HG03135 (cell line): ENCODE results near the gene KNL1.
A peak's percentile ranks its signal among the peaks of the same experiment; 100 is the strongest.

Source experiments
- ATAC-seq: cut with Tn5 transposase; IDR thresholded peaks from one replicate; pipeline ENCODE4 v1.9.1; 2021; ENCODE audit warnings: mild to moderate bottlenecking, moderate library complexity; ENCODE audit not compliant: unreplicated experiment

The KNL1 gene

GRCh38 chr15:40582726-40583246, 11.3 kb upstream of the KNL1 start:
- ATAC-seq = no peak

- no peak for ATAC-seq
These were observed 9.9 kb upstream of the KNL1 start for GRCh38 chr15:40584191-40584590.

GRCh38 chr15:40590667-40591050, 3.4 kb upstream of the KNL1 start:
- no peak for ATAC-seq

- ATAC-seq = no peak
These were observed 2.7 kb upstream of the KNL1 start for GRCh38 chr15:40591389-40591788.

DNA sequence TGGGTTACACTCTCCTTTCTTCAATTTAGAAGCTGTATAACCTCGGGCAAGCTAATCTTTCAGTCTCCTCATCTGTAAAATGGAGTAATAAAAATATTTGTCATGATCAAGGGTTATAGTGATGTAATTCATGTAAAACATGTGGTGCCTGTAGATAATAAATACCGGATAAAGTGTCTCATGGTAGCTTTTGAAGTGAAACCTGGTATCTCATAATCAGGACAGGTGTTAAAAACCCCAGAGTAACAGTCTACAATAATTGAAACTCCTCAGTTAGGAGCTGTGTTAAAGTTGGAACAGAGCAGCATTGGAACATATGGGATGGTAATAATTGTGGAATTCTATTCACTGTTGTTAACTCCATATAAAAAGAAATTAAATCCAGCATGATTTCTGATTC, 884 bp upstream of the KNL1 start:
- no peak for ATAC-seq

DNA sequence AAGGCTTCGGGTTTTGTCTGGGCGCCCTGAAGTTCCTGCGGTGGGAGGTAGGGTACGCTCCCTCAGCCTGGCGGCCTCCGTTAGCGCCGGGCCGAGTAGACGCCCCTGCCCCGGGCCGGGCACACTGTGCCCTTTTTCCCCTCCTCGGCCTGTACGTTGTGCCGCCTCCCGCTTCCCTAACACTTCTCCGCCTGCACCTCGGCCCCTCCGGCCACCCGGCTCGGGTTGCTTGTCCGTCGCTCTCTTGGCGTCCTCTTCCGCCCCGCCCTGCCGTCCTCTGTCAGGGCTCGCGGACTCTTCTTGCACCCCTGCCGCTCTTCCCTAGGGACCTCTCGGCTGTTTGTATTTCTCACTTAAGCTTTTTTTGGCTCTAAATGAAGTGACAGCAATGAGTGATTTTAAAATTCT, 384 bp downstream of the KNL1 start:
- peak; percentile 41 for ATAC-seq

DNA sequence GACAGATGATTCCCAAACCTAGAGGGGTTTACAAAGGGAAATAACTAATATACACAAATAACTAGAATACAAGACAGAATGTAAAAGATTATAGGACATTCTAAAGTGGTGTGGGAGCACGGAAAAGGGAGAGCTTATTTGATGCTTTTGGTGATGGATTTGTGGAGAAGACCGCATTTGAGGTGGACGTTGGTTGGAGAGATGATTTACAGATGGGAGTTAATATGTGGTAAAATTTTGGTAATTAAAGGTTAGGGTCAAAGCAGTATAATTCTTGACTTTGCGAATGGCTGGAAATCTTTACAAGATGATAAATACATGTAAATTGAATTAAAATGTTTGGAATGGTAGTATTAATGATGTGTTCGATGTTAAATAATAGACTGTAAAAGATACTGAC, 1.2 kb downstream of the KNL1 start:
- ATAC-seq = no peak

- no peak for ATAC-seq
These were observed 1.7 kb downstream of the KNL1 start for GRCh38 chr15:40595773-40596172.

DNA sequence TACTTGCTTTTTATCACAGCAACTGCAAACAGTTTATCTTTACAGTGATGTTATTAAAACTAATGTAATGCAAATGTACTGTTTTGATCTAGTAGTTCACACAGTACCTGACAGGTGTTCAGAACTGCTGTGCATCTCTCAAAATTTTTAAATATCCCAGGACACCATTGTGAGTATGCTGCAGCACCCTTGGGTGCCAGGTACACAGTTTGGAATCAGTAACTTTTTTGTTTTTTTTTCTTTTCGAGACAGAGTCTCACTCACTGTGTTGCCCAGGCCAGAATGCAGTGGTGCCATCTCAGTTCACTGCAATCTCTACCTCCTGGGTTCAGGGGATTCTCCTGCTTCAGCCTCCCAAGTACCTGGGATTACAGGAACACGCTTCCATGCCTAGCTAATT, 3.0 kb downstream of the KNL1 start:
- ATAC-seq = no peak

DNA sequence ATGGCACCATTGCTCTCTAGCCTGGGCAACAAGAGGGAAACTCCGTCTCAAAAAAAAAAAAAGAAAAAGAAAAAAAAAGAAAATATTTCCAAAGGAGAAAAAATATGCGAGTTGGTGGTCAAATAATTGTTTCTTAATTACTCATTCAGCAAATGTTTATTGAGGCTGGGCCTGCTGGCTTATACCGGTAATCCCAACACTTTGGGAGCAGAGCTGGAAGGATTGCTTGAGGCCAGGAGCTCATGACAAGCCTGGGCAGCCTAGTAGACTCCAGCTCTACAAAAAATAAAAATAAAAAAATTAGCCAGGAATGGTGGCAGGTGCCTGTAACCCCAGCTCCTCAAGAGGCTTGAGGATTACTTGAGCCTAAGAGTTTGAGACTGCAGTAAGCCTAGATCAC, 4.1 kb downstream of the KNL1 start:
- ATAC-seq = no peak

GRCh38 chr15:40598672-40599071, 4.6 kb downstream of the KNL1 start:
- no peak for ATAC-seq

- no peak for ATAC-seq
These were observed 6.9 kb downstream of the KNL1 start for GRCh38 chr15:40600956-40601355.

- no peak for ATAC-seq
These were observed 9.9 kb downstream of the KNL1 start for GRCh38 chr15:40603935-40604334.

DNA sequence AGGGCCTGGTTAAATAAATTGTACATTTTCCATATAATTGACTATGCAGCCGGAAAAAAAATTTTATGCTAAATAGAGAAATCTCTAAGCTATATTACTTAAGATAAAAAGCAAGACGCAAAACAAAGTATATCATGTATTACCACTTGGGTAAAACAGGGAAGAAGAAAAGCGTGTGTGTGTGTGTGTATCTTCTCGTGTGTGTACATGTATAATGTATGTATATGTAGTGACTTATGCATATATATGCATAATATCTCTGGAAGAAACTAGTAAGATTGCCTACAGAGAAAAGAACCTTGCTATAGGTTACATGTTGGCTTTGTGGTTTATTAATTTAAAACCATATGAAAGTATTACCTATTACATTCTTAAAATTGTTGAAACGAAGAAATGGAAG, 19.0 kb downstream of the KNL1 start:
- no peak for ATAC-seq

GRCh38 chr15:40618023-40618422, 24.0 kb downstream of the KNL1 start:
- no peak for ATAC-seq

DNA sequence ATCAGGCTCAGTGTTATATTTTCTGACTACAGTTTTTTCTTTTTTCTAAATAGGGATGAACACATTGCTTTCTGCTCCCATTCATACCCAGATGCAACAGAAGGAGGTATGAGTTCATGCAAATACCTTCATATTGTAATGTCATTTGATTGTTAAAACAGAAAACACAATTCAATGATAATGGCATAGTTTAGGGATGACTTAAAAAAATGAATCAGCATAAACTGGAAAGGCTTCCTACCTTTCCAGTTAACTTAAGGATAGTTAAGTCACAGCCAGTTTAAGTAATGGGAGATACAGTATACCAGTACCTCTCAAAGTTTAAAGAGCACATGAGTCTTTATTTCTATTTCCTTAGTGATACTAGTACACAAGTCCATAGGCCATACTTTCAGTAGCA, 24.9 kb downstream of the KNL1 start:
- no peak for ATAC-seq

DNA sequence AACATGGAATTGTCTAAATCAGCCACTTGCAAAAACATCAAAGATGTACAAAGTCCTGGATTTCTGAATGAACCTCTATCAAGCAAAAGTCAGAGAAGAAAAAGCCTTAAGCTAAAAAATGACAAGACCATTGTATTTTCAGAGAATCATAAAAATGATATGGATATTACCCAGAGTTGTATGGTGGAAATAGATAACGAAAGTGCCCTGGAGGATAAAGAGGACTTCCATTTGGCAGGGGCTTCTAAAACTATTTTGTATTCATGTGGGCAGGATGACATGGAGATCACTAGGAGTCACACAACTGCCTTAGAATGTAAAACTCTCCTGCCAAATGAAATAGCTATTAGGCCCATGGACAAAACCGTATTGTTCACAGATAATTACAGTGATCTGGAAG, 29.3 kb downstream of the KNL1 start:
- no peak for ATAC-seq

DNA sequence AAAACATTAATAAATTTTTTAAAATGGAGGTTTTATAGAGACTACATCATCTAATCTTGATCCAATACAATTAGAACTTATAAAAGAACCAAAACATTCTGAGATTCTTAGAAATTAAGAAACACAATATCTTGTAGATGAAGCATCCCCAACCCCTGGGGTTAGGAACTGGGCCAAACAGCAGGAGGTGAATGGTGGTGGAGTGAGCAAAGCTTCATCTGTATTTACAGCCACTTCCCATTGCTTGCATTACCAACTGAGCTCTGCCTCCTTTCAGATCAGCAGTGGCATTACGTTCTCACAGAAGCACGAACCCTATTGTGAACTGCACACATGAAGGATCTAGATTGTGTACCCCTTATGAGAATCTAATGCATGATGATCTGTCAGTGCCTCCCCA, 36.3 kb downstream of the KNL1 start:
- ATAC-seq = no peak

- ATAC-seq = no peak
These were observed 39.1 kb downstream of the KNL1 start for GRCh38 chr15:40633178-40633577.

DNA sequence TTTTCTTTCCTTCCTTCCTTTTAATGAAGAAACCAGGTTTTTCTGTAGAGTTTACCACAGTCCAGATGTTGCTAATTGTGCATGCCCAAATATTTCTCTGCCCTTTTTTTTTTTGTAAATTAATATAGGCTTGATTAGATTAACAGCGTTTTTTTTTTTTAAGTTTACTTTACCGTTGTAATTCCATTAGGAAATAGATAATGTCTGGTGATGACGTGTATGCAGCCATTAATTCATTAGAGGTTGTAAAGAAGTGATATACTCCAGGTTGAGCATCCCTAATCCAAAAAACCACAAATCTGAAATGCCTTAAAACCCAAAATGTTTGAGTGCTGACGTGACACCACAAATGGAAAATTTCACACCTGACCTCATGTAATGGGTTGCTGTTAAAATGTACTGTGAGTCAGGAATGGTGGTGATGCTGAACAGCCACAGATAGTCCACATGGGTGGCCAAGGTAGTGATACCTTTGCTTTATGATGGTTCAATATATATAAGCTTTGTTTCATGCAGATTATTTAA, 43.2 kb downstream of the KNL1 start:
- ATAC-seq = no peak

GRCh38 chr15:40639677-40640076, 45.6 kb downstream of the KNL1 start:
- ATAC-seq = no peak

GRCh38 chr15:40647523-40647922, 53.5 kb downstream of the KNL1 start:
- ATAC-seq = no peak

DNA sequence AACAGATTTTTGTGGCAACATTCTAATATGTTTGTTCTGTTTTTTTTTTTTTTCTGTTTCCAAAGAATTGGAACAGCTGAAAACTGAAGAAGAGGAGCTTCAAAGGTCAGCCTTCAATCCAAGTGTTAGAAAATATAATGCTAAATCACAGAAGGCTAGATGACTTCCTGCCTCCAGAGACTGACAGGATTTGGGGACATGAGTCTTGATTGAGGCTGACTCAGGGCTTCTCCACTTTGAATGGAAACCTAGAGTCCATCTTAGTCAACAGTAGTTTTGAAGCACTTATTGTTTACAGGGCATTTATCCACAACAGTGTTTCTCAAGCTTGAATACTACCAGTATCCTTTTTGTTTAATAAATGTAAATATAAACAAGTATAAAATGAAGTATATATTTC, 56.4 kb downstream of the KNL1 start:
- ATAC-seq = no peak

DNA sequence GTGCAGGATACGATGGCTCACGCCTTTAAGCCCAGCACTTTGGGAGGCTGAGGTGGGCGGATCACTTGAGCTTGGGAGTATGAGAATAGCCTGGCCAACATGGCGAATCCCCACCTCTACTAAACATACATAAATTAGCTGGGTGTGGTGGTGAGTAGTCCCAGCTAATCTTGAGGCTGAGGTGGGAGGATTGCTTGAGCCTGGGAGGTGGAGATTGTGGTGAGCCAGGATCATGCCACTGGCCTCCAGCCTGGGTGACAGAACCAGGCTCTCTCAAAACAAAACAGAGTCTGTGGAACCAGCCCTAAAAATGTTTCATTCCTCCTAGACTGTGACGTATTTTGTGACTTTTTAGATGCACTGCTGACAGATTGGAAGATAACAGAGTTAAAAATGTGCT, 66.6 kb downstream of the KNL1 start:
- no peak for ATAC-seq
